ENCODE measurements around the gene CCL8. TPM values are rescaled to one million over a fixed set of nuclear protein-coding genes. Genes with fewer than 3 reads are reported as not detected.

CCL8 gene
- total and polyA plus RNA-seq, 7 experiments from 2014 or later: not detected

DNA sequence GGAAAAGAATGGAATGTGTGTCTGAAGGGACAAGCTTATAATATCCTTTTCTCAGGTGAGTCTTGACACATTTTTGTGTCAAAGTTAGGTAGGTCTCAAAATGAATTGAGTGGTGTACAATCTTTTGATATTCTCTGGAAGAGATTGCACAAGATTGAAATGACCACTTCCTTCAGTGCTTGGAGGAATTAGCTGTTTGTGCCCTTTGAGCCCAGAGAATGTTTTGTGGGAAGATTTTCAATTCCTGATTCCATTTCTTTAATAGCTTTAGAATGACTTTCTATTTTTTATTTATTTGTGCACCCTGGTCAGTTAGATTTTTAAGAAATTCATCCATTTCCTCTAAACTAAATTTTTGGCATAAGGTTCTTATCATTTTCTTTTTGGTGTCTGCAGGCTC, 35.4 kb downstream of the CCL8 start:
- H3K36me3 ChIP-seq (ENCODE audit: control insufficient read depth in 2 of 3, insufficient read depth in 3 of 3, low read length in 3 of 3): no peaks in the 10 kb centered on the region
- intact Hi-C loops (cut with micrococcal nuclease): no loop called here
- H3K27me3 ChIP-seq (ENCODE audit: control insufficient read depth in 2 of 2, insufficient read depth in 2 of 2, low read length in 2 of 2): no peaks in the 10 kb centered on the region
- Mint-ChIP-seq H3K4me3 (no peak overlapping the region), H3K4me1 (no peaks in the 10 kb centered on the region), H3K9me3 (peaks cover 0 to 4% (median 0%) of the 10 kb centered on the region in 11 donors), H3K27me3 (peaks cover 4 to 43% (median 10%) of the 10 kb centered on the region in 5 donors), H3K27ac (no peak overlapping the region), H3K36me3 (no peaks in the 10 kb centered on the region)
- ChIA-PET CTCF (no interaction called here), POLR2A (no interaction called here)
- H3K9me3 ChIP-seq (ENCODE audit: control insufficient read depth in 2 of 3, low read length in 3 of 3): no peaks in the 10 kb centered on the region
- ATAC-seq (no peak), DNase-seq (no peak)
- H3K4me1 ChIP-seq (ENCODE audit: control insufficient read depth in 2 of 2, insufficient read depth in 2 of 2, low read length in 2 of 2): no peaks in the 10 kb centered on the region
- no peak overlapping the region for H3K27ac ChIP-seq (ENCODE audit: low read depth, low read length)
- no peak overlapping the region for H3K4me3 ChIP-seq (ENCODE audit: low read length)

DNA sequence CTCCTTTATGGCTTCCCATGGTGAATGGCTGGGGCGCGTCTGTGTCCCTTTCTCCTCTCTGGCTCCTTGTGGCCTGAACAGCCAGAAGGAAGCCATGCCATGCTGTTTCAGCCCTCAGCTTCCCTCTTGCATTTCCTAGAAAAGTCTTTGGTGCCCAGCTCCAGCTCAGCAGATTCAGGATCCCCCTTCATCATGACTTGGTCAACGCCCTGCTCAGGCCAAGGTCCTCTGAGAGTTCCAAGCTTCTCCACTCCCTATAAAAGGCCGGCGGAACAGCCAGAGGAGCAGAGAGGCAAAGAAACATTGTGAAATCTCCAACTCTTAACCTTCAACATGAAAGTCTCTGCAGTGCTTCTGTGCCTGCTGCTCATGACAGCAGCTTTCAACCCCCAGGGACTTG, 37.0 kb downstream of the CCL8 start, which contains the start of gene CCL13:
CCL13 (plus strand) TSS at position 287 of the 400 bp plus-strand sequence; CDS start at position 334, 47 bp downstream.
- ChIA-PET CTCF (no interaction called here), POLR2A (no interaction called here)
- Mint-ChIP-seq H3K27me3 (peaks cover 4 to 40% (median 10%) of the 10 kb centered on the region in 5 donors), H3K36me3 (no peaks in the 10 kb centered on the region), H3K4me1 (peaks cover 0 to 5% (median 0%) of the 10 kb centered on the region in 7 donors), H3K4me3 (no peak within 1 kb of the TSS), H3K9me3 (peaks cover 0 to 4% (median 0%) of the 10 kb centered on the region in 11 donors), H3K27ac (no peak within 1 kb of the TSS)
- no peaks in the 10 kb centered on the region for H3K9me3 ChIP-seq (ENCODE audit: control insufficient read depth in 2 of 3, low read length in 3 of 3)
- no peak within 1 kb of the TSS for H3K27ac ChIP-seq (ENCODE audit: low read depth, low read length)
- intact Hi-C loops (cut with micrococcal nuclease): no loop called here
- H3K36me3 ChIP-seq (ENCODE audit: control insufficient read depth in 2 of 3, insufficient read depth in 3 of 3, low read length in 3 of 3): no peaks in the 10 kb centered on the region
- H3K4me3 ChIP-seq (ENCODE audit: low read length): no peak within 1 kb of the TSS
- no peaks in the 10 kb centered on the region for H3K4me1 ChIP-seq (ENCODE audit: control insufficient read depth in 2 of 2, insufficient read depth in 2 of 2, low read length in 2 of 2)
- ATAC-seq (no peak), DNase-seq (no peak)
- no peaks in the 10 kb centered on the region for H3K27me3 ChIP-seq (ENCODE audit: control insufficient read depth in 2 of 2, insufficient read depth in 2 of 2, low read length in 2 of 2)

DNA sequence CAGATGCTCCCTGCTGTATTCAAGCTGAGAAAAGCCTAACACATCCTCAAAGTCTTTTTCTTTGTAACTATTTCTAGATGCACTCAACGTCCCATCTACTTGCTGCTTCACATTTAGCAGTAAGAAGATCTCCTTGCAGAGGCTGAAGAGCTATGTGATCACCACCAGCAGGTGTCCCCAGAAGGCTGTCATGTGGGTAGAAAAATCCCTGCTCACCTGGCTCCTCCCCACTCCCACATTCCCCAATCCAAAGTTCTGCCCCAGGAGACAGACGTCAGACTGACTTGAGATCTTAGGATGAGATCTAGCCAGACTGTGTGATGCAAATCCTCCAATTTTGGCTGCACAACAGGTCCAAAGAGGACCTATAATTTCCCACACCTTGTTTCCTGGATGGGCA, 38.2 kb downstream of the CCL8 start:
- intact Hi-C loops (cut with micrococcal nuclease): no loop called here
- DNase-seq: no peak
- ChIA-PET CTCF (no interaction called here), POLR2A (no interaction called here)
- H3K4me1 ChIP-seq (ENCODE audit: control insufficient read depth in 2 of 2, insufficient read depth in 2 of 2, low read length in 2 of 2): no peaks in the 10 kb centered on the region
- no peak overlapping the region for H3K27ac Mint-ChIP-seq
- no peaks in the 10 kb centered on the region for H3K36me3 ChIP-seq (ENCODE audit: control insufficient read depth in 2 of 3, insufficient read depth in 3 of 3, low read length in 3 of 3)
- no peak overlapping the region for H3K27ac ChIP-seq (ENCODE audit: low read depth, low read length)
- no peaks in the 10 kb centered on the region for H3K9me3 ChIP-seq (ENCODE audit: control insufficient read depth in 2 of 3, low read length in 3 of 3)
- peaks cover 0 to 4% (median 0%) of the 10 kb centered on the region in 11 donors for H3K9me3 Mint-ChIP-seq
- peaks cover 1 to 35% (median 8%) of the 10 kb centered on the region in 5 donors for H3K27me3 Mint-ChIP-seq
- no peak overlapping the region for H3K4me3 ChIP-seq (ENCODE audit: low read length)
- no peak for ATAC-seq
- peaks cover 0 to 13% (median 0%) of the 10 kb centered on the region in 7 donors for H3K4me1 Mint-ChIP-seq
- H3K4me3 Mint-ChIP-seq: no peak overlapping the region
- no peaks in the 10 kb centered on the region for H3K27me3 ChIP-seq (ENCODE audit: control insufficient read depth in 2 of 2, insufficient read depth in 2 of 2, low read length in 2 of 2)
- H3K36me3 Mint-ChIP-seq: no peaks in the 10 kb centered on the region

DNA sequence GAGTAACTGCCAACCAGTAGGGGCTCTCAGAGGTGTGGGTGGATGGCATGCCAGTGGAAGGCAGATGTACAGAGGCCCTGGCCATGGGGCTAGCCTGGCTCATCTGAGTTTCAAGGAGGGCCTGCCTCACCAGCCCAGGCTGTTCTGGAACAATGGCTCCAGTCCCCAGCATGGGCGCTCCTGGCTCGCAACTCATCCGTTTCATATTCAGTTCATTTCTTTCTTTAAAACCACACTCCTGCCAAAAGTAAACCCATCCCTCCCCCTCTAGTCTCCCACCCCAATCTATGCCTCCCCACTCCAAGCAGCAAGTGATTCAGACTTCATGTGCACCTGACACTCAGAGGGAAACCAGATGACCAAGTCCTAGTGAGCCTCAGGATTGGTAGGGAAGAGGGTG, 39.4 kb downstream of the CCL8 start:
- H3K9me3 ChIP-seq (ENCODE audit: control insufficient read depth in 2 of 3, low read length in 3 of 3): no peaks in the 10 kb centered on the region
- ChIA-PET POLR2A (no interaction called here), CTCF (no interaction called here)
- no peak overlapping the region for H3K27ac Mint-ChIP-seq
- ATAC-seq: no peak
- H3K27ac ChIP-seq (ENCODE audit: low read depth, low read length): no peak overlapping the region
- no peaks in the 10 kb centered on the region for H3K36me3 ChIP-seq (ENCODE audit: control insufficient read depth in 2 of 3, insufficient read depth in 3 of 3, low read length in 3 of 3)
- H3K4me1 ChIP-seq (ENCODE audit: control insufficient read depth in 2 of 2, insufficient read depth in 2 of 2, low read length in 2 of 2): no peaks in the 10 kb centered on the region
- peaks cover 0 to 4% (median 0%) of the 10 kb centered on the region in 11 donors for H3K9me3 Mint-ChIP-seq
- intact Hi-C loops (cut with micrococcal nuclease): no loop called here
- H3K27me3 ChIP-seq (ENCODE audit: control insufficient read depth in 2 of 2, insufficient read depth in 2 of 2, low read length in 2 of 2): no peaks in the 10 kb centered on the region
- no peak overlapping the region for H3K4me3 ChIP-seq (ENCODE audit: low read length)
- peaks cover 0 to 27% (median 16%) of the 10 kb centered on the region in 5 donors for H3K27me3 Mint-ChIP-seq
- no peaks in the 10 kb centered on the region for H3K36me3 Mint-ChIP-seq
- H3K4me3 Mint-ChIP-seq: no peak overlapping the region
- no peak for DNase-seq
- peaks cover 0 to 21% (median 0%) of the 10 kb centered on the region in 7 donors for H3K4me1 Mint-ChIP-seq

DNA sequence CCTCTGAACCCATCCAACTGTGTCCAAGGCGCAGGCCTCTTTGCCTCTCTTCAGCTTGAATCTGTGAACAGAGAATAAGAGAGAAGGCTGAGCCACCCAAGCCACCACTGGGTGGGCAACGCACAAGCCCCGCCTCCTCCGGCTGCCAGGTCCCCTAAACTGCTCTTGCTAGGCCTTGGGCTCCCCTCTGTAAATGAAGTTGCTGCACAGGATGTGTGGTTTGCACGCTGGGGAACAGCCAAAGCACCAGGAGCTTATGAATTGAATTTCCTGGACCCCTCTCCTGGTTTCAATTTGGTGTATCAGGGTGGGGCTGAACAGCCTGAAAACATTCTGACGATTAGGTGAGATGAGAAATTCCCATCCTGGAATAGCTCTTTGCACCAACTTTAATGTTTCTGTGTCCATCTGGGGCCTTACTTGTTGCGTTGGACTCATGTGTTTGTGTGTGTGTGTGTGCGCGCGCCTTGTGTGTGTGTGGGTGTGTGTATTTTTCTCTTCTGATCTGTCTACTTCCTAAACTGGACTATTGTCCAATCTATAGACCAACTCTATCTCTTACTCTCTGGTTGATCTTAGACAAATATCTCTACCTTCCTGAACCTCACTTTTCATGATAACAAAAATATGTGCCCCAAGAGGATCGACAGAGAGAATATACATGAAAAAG, 41.5 kb downstream of the CCL8 start:
- POLR2A ChIA-PET: no interaction called here
- Mint-ChIP-seq H3K27ac (no peak overlapping the region), H3K36me3 (no peaks in the 10 kb centered on the region)

DNA sequence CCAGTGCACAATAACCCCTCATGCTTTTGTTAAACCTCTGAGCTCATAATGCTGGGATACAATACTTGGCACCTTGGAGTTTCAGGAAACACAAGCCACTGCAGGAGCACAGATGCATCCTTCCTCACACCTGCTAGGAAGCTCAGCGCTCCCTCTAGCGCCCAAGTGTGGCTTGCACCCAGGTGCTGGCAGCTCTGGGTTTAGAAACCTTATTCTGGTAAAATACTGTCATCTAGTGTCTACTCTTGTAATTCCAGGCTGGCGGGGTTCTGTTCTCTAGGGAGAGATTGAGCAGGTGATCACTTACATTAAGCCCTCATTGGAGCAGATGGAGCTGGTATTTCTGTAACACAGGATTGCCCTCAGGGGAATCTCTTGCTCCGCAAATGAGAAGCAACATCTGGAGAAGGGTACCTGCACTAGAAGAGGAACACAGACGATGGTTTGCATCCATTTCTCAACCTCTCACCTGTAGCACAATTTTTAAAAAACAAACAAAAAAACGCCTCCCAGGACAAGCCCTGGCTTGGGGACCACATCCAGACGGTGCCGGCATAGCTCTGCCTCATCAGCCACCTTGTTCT, 42.3 kb downstream of the CCL8 start:
- H3K9me3 Mint-ChIP-seq: no peaks in the 10 kb centered on the region

More for the DNA sequence above, 41.5 kb downstream of the CCL8 start:
- H3K4me1 Mint-ChIP-seq: peaks cover 5 to 37% (median 8%) of the 10 kb centered on the region in 7 donors
- H3K36me3 ChIP-seq (ENCODE audit: control insufficient read depth in 2 of 3, insufficient read depth in 3 of 3, low read length in 3 of 3): no peaks in the 10 kb centered on the region
- H3K9me3 ChIP-seq (ENCODE audit: control insufficient read depth in 2 of 3, low read length in 3 of 3): no peaks in the 10 kb centered on the region
- intact Hi-C loops (cut with micrococcal nuclease): loop anchor here in 1 of 2 donors (1.0 kb wide), 2 partner anchors 160 to 189 kb away; no protein-coding TSS in a partner anchor
- H3K9me3 Mint-ChIP-seq: no peaks in the 10 kb centered on the region
- H3K27ac ChIP-seq (ENCODE audit: low read depth, low read length): no peak overlapping the region
- peak overlapping the region in 1 of 10 donors; percentile 4 for H3K4me3 Mint-ChIP-seq
- DNase-seq: no peak
- ATAC-seq: no peak
- no peaks in the 10 kb centered on the region for H3K27me3 ChIP-seq (ENCODE audit: control insufficient read depth in 2 of 2, insufficient read depth in 2 of 2, low read length in 2 of 2)
- CTCF ChIA-PET: interaction anchor here (0.9 to 1.8 kb wide), 5 partner anchors 8 to 162 kb away, joined by 3 to 8 read pairs (median 4); no protein-coding TSS in a partner anchor
- H3K4me3 ChIP-seq (ENCODE audit: low read length): no peak overlapping the region
- no peaks in the 10 kb centered on the region for H3K4me1 ChIP-seq (ENCODE audit: control insufficient read depth in 2 of 2, insufficient read depth in 2 of 2, low read length in 2 of 2)
- H3K27me3 Mint-ChIP-seq: peaks cover 12 to 35% (median 22%) of the 10 kb centered on the region in 5 donors

More for the DNA sequence above, 42.3 kb downstream of the CCL8 start:
- DNase-seq (peak; percentile 17 to 78 (median 40)), ATAC-seq (peak; percentile 89)
- no peaks in the 10 kb centered on the region for H3K27me3 ChIP-seq (ENCODE audit: control insufficient read depth in 2 of 2, insufficient read depth in 2 of 2, low read length in 2 of 2)
- H3K36me3 Mint-ChIP-seq: no peaks in the 10 kb centered on the region
- no peak overlapping the region for H3K4me3 ChIP-seq (ENCODE audit: low read length)
- no peaks in the 10 kb centered on the region for H3K4me1 ChIP-seq (ENCODE audit: control insufficient read depth in 2 of 2, insufficient read depth in 2 of 2, low read length in 2 of 2)
- intact Hi-C loops (cut with micrococcal nuclease): loop anchor here in 1 of 2 donors (1.0 kb wide), 2 partner anchors 161 to 190 kb away; no protein-coding TSS in a partner anchor
- CTCF ChIA-PET: interaction anchor here (0.8 to 2.0 kb wide), 7 partner anchors 9 to 163 kb away, joined by 3 to 8 read pairs (median 4); no protein-coding TSS in a partner anchor
- peaks cover 5 to 44% (median 8%) of the 10 kb centered on the region in 7 donors for H3K4me1 Mint-ChIP-seq
- H3K4me3 Mint-ChIP-seq: no peak overlapping the region
- POLR2A ChIA-PET: no interaction called here
- peaks cover 12 to 36% (median 16%) of the 10 kb centered on the region in 5 donors for H3K27me3 Mint-ChIP-seq
- no peaks in the 10 kb centered on the region for H3K9me3 ChIP-seq (ENCODE audit: control insufficient read depth in 2 of 3, low read length in 3 of 3)
- no peaks in the 10 kb centered on the region for H3K36me3 ChIP-seq (ENCODE audit: control insufficient read depth in 2 of 3, insufficient read depth in 3 of 3, low read length in 3 of 3)
- H3K27ac Mint-ChIP-seq: peak overlapping the region in 1 of 9 donors; percentile 21
- H3K27ac ChIP-seq (ENCODE audit: low read depth, low read length): no peak overlapping the region

All from naive thymus-derived CD4-positive, alpha-beta T cell (primary cell).